HG02870 (cell line): Measurements from ENCODE around the gene CYP2E1.
A peak's percentile ranks its signal among the peaks of the same experiment; 100 is the strongest.
"Not testable (repeated sequence)": the region's sequence is repeated elsewhere in the genome, so short reads cannot be mapped to it uniquely, and the experiment has no call there.

Experiments used
- ATAC-seq: cut with Tn5 transposase; IDR thresholded peaks from one replicate; pipeline ENCODE4 v1.9.1; 2021; ENCODE audit warnings: mild to moderate bottlenecking, moderate library complexity; ENCODE audit not compliant: unreplicated experiment

The CYP2E1 gene

DNA sequence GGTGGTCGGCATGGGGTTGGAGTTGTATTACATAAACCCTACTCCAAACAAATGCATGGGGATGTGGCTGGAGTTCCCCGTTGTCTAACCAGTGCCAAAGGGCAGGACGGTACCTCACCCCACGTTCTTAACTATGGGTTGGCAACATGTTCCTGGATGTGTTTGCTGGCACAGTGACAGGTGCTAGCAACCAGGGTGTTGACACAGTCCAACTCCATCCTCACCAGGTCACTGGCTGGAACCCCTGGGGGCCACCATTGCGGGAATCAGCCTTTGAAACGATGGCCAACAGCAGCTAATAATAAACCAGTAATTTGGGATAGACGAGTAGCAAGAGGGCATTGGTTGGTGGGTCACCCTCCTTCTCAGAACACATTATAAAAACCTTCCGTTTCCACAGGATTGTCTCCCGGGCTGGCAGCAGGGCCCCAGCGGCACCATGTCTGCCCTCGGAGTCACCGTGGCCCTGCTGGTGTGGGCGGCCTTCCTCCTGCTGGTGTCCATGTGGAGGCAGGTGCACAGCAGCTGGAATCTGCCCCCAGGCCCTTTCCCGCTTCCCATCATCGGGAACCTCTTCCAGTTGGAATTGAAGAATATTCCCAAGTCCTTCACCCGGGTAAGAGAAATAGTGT, at the start of gene CYP2E1:
Gene CYP2E1, plus strand, starts transcription at position 407 of the 632 bp plus-strand sequence. Its CDS starts 33 bp downstream, at position 440.
- no peak for ATAC-seq

DNA sequence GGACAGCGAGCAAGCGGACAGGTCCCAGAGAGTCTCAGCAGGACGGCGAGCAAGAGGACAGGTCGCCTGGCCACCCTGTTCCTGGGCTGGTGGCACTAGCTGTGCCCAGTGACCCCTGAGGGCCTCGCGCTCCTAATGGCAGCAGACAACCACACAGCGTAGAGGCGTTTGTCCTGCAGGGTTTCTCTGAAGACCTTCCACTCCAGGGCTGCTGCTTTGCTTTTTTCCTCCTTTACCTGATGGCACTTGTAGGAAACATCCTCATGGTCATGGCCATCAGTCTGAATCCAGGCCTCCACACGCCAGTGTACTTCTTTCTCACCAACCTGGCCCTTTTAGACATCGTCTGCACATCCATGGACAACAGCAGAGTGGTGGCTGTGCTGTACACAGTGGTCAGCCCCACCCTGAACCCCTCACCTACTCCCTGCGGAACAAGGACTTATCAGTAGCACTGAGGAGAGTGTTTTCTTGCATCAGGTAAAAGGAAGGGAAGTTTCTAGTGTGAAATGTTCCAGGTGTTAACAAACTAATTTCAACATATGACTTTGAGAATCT, 46.0 kb upstream of the CYP2E1 start:
- no peak for ATAC-seq

DNA sequence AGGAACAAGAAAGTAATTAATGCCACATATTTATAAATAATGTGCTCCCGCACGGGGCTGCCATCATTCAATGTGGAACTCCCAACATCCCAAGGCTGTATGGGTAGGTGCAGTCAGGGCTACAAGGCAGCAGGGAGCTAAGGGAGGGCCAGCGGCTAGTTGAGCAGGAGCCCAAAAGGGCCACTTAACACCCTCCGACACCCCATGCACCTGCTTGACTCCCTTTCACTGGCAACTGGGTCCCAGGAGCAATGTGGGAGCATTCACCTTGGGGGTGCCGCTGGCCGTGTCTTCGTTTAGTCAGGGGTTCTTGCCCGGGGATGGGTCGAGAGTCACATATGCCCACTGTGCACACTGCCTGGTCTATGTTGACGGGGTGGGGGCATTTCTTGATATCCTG, 45.5 kb upstream of the CYP2E1 start:
- ATAC-seq: no peak

DNA sequence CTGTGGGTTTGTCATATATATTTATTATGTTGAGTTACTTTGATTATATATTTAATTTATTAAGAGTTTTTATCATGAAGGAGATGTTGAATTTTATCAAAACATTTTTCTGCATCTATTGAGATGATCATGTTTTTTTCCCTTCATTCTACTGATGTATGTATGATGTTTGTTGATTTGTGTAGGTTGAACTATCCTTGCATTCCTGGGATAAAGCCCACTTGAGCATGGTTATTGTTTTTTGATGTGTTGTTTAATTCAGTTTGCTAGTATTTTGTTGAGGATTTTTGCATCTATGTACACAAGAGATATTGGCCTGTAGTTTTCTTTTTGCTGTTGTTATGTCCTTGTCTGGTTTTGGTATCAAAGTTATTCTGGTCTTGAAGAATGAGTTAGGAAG, 42.3 kb upstream of the CYP2E1 start:
- ATAC-seq: no peak

DNA sequence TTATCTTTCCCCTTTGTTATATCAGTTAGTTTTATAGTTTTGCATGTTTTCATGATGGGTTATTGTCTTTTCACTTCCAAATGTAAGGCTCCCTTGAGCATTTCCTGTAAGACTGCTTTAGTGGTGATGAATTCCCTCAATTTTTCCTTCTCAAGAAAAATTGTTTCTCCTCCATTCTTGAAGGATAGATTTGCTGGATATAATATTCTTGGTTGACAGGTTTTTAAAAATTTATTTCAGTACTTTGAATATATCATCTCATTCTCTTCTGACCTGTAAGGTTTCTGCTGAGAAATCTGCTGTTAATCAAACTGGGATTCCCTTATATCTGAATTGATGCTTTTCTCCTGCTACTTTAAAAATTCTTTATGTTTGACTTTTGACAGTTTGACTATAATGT, 40.1 kb upstream of the CYP2E1 start:
- ATAC-seq: no peak

DNA sequence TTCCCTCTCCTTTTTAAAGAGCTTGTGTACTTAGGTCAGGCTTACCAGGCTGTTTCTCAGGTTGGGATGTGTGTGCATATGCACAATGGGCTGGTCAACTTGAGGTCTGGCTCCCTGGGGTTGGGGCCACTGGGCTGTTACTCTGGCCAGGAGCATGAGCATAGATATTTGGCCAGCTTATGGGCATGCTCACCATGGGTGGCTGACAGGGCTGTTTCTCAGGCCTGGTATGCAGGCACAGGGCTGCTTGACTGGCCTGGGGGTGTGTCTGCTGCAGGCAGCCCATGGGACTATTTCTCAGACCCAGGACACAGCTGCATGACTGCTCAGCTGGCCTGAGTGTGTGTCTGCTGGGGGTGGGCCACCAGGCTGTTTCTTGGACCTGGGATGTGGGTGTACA, 38.8 kb upstream of the CYP2E1 start:
- no peak for ATAC-seq

DNA sequence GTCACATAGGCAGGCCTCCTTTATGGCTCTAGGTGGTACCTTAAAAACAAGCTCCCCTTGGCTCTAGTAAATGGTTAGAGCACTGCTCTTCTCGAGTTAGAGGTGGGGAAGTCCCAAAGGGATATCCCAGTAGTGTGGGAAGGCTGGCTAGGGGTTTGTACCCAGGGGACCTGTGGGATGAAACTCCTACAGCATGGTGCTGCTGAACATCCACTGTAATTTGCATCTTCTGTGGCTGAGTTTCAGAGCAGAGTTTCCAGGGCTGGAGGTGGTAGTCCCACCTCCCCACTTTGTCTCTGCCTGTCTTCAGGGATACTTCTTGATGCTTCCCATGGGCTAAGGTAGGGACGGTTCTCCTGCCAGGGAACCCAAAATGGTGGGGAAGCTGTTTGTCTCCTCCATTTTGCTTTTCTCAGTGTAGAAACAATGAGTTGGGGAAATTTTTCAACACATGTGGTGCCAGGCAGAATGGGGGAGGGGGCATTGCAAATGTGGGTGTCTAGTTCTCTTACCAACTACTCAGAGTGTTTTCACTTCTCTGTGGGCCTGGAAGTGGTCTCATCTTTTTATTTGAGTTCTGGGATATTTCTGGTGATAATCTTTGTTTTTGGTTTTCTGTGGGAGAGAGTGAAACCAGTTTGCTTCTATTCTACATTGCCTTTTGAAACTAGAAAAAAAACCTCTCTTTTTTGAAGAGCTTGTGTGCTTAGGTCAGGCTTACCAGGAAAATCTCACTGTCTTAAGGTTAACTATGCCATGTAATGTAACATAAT, 37.2 kb upstream of the CYP2E1 start:
- ATAC-seq: no peak

DNA sequence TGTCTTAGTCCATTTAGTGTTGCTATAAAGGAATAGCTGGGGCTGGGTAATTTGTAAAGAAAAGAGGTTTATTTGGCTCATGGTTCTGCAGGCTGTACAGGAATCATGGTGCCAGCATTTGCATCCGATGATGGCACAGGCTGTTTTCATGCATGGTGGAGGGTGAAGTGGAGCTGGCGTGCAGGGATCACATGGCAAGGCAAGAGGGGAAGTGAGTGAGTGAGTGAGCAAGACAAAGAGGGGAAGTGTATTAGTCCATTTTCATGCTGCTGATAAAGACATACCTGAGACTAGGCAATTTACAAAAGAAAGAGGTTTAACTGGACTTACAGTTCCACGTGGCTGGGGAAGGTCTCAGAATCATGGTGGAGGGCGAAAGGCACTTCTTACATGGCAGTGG, 33.6 kb upstream of the CYP2E1 start:
- ATAC-seq: not testable (repeated sequence)

DNA sequence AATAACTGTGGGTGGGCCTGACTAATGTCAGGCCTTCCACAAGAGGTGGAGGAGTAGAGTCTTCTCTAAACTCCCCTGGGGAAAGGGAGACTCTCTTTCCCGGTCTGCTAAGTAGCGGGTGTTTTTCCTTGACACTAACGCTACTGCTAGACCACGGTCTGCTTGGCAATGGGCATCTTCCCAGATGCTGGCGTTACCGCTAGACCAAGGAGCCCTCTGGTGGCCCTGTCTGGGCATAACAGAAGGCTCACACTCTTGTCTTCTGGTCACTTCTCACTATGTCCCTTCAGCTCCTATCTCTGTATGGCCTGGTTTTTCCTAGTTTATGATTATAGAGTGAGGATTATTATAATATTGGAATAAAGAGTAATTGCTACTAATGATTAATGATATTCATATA, 29.8 kb upstream of the CYP2E1 start:
- not testable (repeated sequence) for ATAC-seq

DNA sequence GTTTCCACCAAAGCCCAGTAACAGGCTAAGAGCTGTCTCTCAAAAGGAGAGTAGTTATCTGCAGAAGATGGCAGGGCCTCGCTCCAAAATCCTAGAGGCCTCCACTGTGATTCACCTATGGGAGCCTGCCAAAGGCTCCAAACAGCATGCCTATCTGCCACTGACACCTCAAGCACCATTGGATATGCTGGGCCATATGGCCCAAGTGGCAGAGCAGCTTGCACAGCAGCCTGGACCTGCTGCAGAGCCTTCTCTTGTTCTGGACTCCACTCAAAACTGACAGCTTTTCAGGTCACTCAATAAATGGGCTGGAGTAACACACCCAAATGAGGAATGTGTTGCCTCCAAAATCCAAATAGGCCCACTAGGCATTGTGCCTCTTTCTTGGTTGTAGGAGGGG, 28.0 kb upstream of the CYP2E1 start:
- ATAC-seq: not testable (repeated sequence)

DNA sequence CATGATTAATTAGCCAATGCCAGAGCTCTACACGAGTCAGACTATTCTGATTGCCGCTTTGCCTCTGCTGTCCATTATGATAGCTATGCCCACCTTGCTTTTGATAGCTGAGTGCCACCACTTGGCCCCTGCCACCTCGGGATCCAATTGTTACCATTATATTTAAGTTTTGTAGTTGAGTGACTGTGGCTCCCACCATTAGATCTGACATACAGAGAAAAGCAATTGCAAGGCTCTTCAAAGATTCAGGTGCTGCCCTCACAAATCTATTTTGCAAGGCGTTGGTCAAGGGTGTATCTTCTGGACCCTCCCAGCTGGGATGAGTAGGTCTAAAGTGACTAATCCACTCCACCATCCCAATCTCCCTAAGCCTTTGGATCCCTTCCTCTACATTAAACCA, 26.3 kb upstream of the CYP2E1 start:
- ATAC-seq: not testable (repeated sequence)

DNA sequence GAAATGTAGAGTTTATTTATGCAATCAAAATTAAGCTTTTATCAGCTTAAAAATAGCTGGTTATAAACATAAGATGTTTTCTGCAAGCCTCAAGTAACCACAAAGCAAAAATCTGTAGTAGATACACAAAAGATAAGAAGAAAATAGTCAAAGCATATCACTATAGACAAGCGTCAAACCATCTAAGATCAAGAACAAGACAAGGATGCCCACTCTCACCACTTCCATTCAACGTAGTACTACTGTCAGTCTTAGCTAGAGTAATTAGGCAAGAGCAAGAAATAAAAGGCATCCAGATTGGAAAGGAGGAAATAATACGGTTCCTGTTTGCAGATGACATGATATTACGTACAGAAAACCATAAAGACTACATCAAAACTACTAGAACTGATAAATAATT, 17.5 kb upstream of the CYP2E1 start:
- no peak for ATAC-seq

DNA sequence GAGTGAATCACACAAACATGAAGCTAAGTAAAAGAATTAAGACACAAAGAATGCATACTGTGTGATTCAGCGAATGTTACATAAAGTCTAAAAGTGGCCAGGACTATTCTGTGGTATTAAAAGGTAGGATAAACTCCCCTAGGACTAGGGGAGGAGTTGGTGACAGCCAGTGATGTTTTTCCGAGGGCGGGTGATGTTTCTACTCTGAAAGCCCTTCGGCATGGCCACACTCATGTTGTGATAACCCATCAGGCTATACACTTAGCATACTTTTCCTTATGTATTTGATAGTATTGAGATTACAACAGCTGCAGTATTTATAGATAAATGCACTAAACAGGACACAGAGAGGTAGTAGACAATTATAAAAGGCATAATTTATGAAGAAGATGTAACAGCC, 15.8 kb upstream of the CYP2E1 start:
- ATAC-seq: no peak

DNA sequence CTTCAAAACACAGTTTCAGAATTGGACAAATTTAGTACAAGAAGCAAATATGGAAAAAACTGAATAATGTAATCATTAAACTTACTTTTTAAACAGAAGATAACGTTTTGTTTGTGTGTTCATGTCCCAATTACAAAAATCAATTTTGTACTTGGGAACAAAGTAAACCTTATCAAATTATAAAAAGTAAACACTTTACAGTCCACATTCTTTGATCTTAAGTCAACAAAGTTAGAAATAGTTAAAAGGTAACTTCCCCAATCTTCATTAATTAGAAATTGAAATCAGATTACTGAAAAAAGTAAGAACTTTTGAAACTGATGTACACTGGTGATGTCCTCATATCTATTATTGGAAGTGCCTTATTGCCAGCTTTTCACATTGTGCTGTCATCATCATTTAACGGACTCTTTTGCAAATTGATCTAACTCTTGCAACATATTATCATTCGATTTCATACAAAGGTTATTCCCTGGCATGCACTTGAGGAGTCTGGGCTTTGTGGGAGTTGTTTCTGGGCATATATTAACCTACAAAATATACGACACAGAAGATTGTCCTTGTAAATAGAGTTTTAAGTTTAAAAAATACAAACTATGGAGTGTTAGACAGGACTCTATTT, 15.1 kb upstream of the CYP2E1 start:
- no peak for ATAC-seq

DNA sequence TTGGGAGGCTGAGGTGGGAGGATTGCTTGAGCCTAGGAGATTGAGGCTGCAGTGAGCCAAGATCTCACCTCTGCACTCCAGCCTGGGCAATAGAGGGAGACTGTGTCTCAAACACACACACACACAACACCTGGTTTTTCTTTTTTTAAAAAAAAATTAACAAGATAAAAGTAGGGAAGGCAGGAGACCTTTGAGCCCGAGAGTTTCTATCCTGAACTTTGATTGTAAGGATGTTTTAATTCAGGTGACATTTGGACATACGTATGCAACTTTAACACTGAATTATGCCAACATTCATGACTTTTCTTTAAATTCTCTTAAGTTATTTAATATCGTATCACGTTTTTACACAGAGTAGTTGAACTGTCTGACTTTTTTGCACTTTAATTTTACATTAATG, 11.7 kb upstream of the CYP2E1 start:
- ATAC-seq: no peak

DNA sequence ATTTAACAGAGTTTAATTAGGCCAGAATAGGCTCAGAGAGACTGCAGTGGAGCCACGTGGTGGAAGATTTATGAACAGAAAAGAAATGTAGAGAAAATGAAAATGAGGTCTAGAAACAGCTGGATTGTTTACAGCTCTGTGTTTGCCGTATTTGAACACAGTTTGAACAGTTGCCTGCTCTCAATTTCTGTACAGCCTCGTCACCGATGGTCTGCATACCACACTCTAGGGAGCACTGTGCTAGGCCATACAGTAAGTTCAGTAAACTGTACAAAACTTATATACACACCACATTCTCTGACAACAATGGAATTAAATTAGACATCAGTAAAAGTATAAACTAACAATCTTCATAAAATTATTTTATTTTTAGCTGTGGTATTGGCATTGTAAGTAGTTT, 11.1 kb upstream of the CYP2E1 start:
- ATAC-seq: no peak

DNA sequence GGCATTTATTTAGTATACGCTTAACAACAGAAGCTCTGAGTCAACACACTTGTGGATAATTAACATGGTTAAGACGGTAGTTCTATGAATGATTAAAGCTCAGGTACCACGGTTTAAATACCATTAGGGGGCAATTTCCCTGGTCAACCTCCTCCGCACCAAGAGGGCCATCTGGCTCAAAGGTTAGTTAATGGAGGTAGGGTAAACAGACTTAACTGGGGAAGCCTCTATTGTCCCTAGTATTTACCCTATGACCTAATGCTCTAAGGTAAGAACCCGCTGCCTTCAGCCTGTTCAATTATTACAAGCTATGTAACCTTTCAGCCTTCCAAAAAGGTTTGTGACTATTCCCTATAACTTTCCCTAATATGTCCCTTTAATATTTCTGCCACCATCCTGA, 8.6 kb upstream of the CYP2E1 start:
- not testable (repeated sequence) for ATAC-seq

DNA sequence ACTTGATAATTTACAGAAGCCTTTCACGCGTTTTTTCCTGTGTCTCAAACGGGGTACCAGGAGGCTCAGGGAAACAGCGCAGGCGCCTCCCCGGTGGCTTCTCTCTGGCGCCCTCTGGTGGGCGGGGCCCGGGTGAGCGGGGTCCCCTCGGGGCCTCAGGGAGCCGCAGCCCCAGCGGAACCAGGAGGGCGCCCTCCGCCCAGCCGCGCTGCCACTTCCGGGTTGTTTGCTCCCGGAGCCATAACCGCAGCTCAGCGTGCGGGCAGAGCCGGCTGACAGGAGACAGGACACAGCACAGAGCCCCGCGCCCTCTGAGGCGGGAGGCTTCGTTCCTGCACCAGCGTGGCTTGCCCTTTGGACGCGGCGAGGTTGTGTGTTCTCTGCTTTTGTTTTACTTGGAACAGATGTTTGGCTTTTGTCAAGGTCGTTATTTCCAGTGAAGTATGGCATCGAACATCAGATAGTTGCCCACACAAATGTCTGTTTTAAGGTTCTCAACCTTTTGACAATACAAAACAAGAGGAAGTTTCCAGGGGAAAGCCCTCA, 6.9 kb upstream of the CYP2E1 start:
- ATAC-seq: peak; percentile 93

DNA sequence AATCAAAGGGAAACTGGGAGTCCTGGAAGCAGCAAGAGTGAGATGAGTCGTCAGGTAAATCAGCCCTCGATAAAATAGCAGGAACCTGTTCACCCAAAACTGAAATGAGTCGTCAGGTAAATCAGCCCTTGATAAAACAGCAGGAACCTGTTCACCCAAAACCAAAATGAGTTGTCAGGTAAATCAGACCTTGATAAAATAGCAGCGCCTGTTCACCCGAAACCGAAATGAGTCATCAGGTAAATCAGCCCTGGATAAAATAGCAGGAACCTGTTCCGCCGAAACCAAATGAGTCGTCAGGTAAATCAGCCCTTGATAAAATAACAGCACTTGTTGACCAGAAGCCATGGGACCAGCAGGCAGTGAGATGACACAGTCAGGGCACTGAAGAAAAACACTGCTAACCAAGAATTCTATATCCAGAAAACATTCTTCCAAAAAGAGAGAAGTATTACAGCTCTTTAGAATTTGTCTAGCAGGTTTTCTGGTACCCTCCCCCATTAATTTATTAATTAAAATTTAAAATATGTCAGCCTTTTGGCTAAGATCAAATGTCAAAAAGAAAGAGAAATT, 3.4 kb upstream of the CYP2E1 start:
- no peak for ATAC-seq

DNA sequence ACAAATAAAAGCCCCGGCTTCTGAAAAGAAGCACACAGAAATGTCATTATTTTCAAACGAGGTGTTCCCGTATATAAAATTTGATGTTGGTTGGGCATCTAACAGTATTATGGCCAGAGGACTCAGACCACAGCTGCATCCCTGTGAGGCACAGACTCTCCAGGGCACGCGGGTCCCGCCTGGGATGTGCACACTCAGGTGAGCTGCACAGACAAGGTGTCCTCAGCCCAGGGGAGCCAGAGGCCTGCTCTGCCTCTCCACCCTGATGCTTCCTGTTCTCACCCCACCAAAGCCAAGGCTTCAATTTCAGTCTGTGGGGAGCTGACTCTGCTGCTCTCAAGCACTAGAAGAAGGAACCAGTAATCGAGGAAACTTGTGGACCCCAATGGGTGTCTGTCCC, 1.7 kb upstream of the CYP2E1 start:
- no peak for ATAC-seq

DNA sequence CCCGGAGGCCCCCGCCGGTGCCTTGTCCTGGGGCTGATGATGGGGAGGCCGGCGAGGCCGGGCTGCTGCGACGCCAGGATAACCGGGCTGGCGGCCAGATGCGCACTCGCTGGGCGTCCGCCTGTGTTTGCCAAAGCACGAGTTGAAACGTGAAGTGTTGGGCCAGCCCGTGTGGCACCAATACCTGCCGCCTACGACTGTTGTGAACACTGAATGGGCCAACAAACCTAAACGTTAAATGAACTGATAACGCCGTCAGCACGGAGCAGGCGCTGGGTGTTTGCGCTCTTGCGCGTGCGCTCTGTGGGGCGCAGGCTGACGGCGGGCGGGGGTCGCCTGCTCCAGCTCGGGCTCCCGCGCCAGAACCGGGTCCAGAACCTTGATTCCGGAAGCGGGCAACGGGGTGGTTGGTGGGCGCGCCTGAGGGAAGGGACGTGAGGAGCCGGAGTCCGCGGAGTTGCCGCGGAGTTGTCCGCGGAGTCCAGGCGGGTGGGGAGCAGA, 658 bp downstream of the CYP2E1 start:
- ATAC-seq: no peak
